Activated CD8-positive, alpha-beta T cell treated with anti-CD3 and anti-CD28 coated beads for 36 hours (primary cell): Measurements from ENCODE around the gene LIN28B. TPM values are rescaled to one million over a fixed set of nuclear protein-coding genes. Genes with fewer than 3 reads are reported as not detected.

Experiments used
- ATAC-seq: fragments of 200-7000 bp; cut with Tn5 transposase; one replicate; pipeline ENCODE4 v1.10.0; 2021; ENCODE audit warnings: mild to moderate bottlenecking, moderate library complexity
- CTCF ChIA-PET: fragments of 350-600 bp; sonication (Branson Sonifier 250); formaldehyde crosslinking; loops from one replicate; lab custom pipeline; 2021; ENCODE audit warnings: antibody characterized with exemption; lab: Charles Lee
- POLR2A ChIA-PET: fragments of 350-600 bp; sonication (Branson Sonifier 250); formaldehyde crosslinking; loops from one replicate; lab custom pipeline; 2021; ENCODE audit warnings: antibody characterized with exemption; lab: Charles Lee
- DNase-seq: peaks from one replicate; pipeline ENCODE4 v3.0.0-alpha.2; 2020
- H3K27ac Mint-ChIP-seq: one replicate; pipeline ENCODE4 v1.8.0; 2021; ENCODE audit warnings: mild to moderate bottlenecking, mixed read lengths
- H3K27me3 Mint-ChIP-seq: one replicate; pipeline ENCODE4 v1.8.0; 2021; ENCODE audit warnings: mixed read lengths
- H3K36me3 Mint-ChIP-seq: one replicate; pipeline ENCODE4 v1.8.0; 2021; ENCODE audit warnings: low read depth, mixed read lengths
- H3K4me1 Mint-ChIP-seq: one replicate; pipeline ENCODE4 v1.8.0; 2021; ENCODE audit warnings: low read depth, mixed read lengths
- H3K4me3 Mint-ChIP-seq: one replicate; pipeline ENCODE4 v1.8.0; 2021; ENCODE audit warnings: mild to moderate bottlenecking, moderate library complexity, mixed read lengths
- H3K9me3 Mint-ChIP-seq: one replicate; pipeline ENCODE4 v1.8.0; 2021; ENCODE audit warnings: mixed read lengths
- intact Hi-C: fragments of 100-400 bp; cut with micrococcal nuclease; formaldehyde crosslinking; loops from one replicate; pipeline ENCODE4 v1.10.0; 2022
- total RNA-seq, 2 experiments: library from RNA; stranded (reverse); gene quantifications; one replicate each; pipeline ENCODE4 v1.2.3, GENCODE V29; 2021
- TF ChIP-seq, protein P1 (sequence below): fragments of 200-600 bp; IDR thresholded peaks from one replicate; pipeline ENCODE4 v1.8.0; 2022; ENCODE audit warnings: antibody characterized with exemption, mild to moderate bottlenecking

LIN28B gene
- total RNA-seq, 2 experiments from 2014 or later: not detected

DNA sequence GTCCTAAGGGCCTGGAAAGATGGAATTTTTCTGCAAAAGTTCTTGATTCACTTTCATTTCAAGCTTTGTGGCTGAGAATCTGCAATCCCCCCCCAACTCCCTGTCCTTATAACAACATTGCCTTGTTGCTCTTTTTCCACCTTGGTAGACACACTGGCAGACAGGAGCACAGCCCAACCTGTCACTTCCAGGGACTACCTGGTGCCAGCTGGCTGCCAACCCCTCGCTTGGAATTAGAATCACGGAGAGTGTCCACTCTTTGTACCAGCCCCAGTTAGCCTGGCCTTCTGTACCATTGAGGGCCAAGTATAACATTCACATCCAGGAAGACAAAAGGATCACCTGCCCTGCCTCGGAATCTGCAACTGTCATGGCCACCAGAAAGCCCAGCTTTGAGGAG, 148.2 kb downstream of the LIN28B start:
- Mint-ChIP-seq H3K4me1 (no peaks in the 10 kb centered on the region), H3K27ac (no peak overlapping the region), H3K9me3 (no peaks in the 10 kb centered on the region), H3K27me3 (peaks cover 9% of the 10 kb centered on the region), H3K36me3 (no peaks in the 10 kb centered on the region), H3K4me3 (no peak overlapping the region)
- ChIA-PET POLR2A (no interaction called here), CTCF (interaction anchor here (1.8 kb wide), 1 partner anchor 17 kb away, joined by 6 read pairs; no protein-coding TSS in a partner anchor)
- DNase-seq: no peak
- intact Hi-C loops: no loop called here
- no peak for ATAC-seq
- TF ChIP-seq, protein P1, sequence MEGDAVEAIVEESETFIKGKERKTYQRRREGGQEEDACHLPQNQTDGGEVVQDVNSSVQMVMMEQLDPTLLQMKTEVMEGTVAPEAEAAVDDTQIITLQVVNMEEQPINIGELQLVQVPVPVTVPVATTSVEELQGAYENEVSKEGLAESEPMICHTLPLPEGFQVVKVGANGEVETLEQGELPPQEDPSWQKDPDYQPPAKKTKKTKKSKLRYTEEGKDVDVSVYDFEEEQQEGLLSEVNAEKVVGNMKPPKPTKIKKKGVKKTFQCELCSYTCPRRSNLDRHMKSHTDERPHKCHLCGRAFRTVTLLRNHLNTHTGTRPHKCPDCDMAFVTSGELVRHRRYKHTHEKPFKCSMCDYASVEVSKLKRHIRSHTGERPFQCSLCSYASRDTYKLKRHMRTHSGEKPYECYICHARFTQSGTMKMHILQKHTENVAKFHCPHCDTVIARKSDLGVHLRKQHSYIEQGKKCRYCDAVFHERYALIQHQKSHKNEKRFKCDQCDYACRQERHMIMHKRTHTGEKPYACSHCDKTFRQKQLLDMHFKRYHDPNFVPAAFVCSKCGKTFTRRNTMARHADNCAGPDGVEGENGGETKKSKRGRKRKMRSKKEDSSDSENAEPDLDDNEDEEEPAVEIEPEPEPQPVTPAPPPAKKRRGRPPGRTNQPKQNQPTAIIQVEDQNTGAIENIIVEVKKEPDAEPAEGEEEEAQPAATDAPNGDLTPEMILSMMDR: no peak

GRCh38 chr6:105106260-105106659, 149.4 kb downstream of the LIN28B start:
- TF ChIP-seq, protein P1: no peak
- Mint-ChIP-seq H3K4me3 (no peak overlapping the region), H3K4me1 (no peaks in the 10 kb centered on the region), H3K27ac (no peak overlapping the region), H3K27me3 (peaks cover 9% of the 10 kb centered on the region), H3K36me3 (no peaks in the 10 kb centered on the region), H3K9me3 (no peaks in the 10 kb centered on the region)
- intact Hi-C loops: no loop called here
- no peak for ATAC-seq
- CTCF ChIA-PET: interaction anchor here (1.8 kb wide), 1 partner anchor 18 kb away, joined by 6 read pairs; no protein-coding TSS in a partner anchor
- DNase-seq: no peak
- POLR2A ChIA-PET: no interaction called here

DNA sequence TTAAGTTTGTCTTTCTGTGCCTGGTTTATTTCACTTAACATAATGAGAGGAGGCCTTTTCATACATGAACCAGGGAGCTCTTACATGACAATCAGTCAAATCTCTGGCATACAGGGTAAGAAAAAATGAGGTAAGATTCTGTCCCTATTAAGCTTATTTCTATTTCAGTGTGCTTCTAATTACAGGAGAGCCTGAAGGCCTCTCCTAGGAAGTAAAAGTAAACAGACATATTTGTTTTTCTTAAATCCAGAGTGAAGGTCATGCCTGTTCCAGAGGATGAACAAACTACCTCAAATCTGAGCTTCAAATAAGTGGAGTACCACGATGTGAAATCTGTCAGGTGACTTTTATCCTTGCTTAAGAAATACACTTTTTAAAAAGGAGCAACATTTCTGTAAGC, 150.3 kb downstream of the LIN28B start:
- H3K27ac Mint-ChIP-seq: no peak overlapping the region
- CTCF ChIA-PET: interaction anchor here (0.8 kb wide), 1 partner anchor 10 kb away, joined by 3 read pairs; no protein-coding TSS in a partner anchor
- ATAC-seq: no peak
- no peaks in the 10 kb centered on the region for H3K36me3 Mint-ChIP-seq
- intact Hi-C loops: no loop called here
- H3K9me3 Mint-ChIP-seq: no peaks in the 10 kb centered on the region
- H3K4me1 Mint-ChIP-seq: no peaks in the 10 kb centered on the region
- no peak for DNase-seq
- POLR2A ChIA-PET: no interaction called here
- H3K4me3 Mint-ChIP-seq: no peak overlapping the region
- TF ChIP-seq, protein P1: no peak
- peaks cover 13% of the 10 kb centered on the region for H3K27me3 Mint-ChIP-seq

DNA sequence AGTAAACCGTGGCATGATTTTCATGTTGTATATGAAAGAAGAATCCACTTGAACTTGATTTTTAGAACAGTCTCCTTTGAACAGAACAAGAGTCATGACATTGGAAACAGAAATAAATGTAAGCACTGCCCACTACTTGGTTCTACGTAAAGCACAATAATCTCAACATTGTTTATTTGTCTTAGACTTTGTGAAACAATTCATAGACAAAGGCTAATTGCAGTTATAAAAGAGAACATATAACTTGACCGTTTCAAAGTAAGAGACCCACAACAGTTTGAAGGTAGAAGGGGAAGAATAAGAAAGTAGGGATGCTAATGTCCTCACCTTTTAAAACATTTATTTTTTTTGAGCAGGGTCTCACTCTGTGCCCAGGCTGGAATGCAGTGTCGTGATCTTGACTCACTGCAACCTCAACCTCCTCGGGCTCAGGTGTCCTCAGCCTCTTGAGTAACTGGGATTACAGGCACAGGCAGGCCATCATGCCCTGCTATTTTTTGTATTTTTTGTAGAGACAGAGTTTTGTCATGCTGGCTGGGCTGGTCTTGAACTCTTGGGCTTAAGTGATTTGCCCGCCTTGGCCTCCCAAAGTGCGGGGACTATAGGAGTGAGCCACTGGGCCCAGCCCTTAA, 151.8 kb downstream of the LIN28B start:
- ATAC-seq: no peak
- Mint-ChIP-seq H3K4me3 (no peak overlapping the region), H3K9me3 (no peaks in the 10 kb centered on the region), H3K27me3 (peaks cover 17% of the 10 kb centered on the region), H3K36me3 (no peaks in the 10 kb centered on the region), H3K4me1 (no peaks in the 10 kb centered on the region), H3K27ac (no peak overlapping the region)
- no peak for DNase-seq
- ChIA-PET CTCF (no interaction called here), POLR2A (no interaction called here)
- TF ChIP-seq, protein P1: no peak
- intact Hi-C loops: no loop called here
